GM23338 (cell line): ENCODE measurements around the gene REG1A. TPM values are rescaled to one million over a fixed set of nuclear protein-coding genes. Genes with fewer than 3 reads are reported as not detected.
A peak's percentile ranks its signal among the peaks of the same experiment; 100 is the strongest.

Source experiments
- ATAC-seq: fragments of 200-7000 bp; cut with Tn5 transposase; 3 replicates; pipeline ENCODE4 v1.9.1; 2020
- DNase-seq: peaks from one replicate; pipeline ENCODE4 v3.0.0-alpha.2; 2015; ENCODE audit warnings: low spot score
- H2AFZ ChIP-seq: fragments of 200-600 bp; sonication (generic); 2 replicates; pipeline ENCODE4 v1.8.0; 2016; ENCODE audit warnings: antibody characterized with exemption, mild to moderate bottlenecking, moderate library complexity
- H3F3A ChIP-seq: fragments of 200-600 bp; sonication (generic); replicated peaks from 2 replicates; pipeline ENCODE4 v1.8.0; 2017; ENCODE audit warnings: antibody characterized with exemption, mixed run types, low read depth
- H3K27ac ChIP-seq: fragments of 200-600 bp; sonication (generic); 2 replicates; pipeline ENCODE4 v1.6.1; 2016; ENCODE audit warnings: low read depth
- H3K27me3 ChIP-seq: fragments of 200-600 bp; sonication (generic); 2 replicates; pipeline ENCODE4 v1.8.0; 2016; ENCODE audit warnings: mild to moderate bottlenecking, mixed run types, moderate library complexity; ENCODE audit not compliant: insufficient read depth
- H3K36me3 ChIP-seq: fragments of 200-600 bp; sonication (generic); 2 replicates; pipeline ENCODE4 v1.8.0; 2016; ENCODE audit warnings: mild to moderate bottlenecking; ENCODE audit not compliant: insufficient read depth
- H3K4me1 ChIP-seq: fragments of 200-600 bp; sonication (generic); 2 replicates; pipeline ENCODE4 v1.8.0; 2016; ENCODE audit warnings: mild to moderate bottlenecking, moderate library complexity; ENCODE audit not compliant: insufficient read depth
- H3K4me2 ChIP-seq: fragments of 200-600 bp; sonication (generic); 2 replicates; pipeline ENCODE4 v1.7.1; 2017; ENCODE audit warnings: mixed run types
- H3K4me3 ChIP-seq: fragments of 200-600 bp; sonication (generic); 2 replicates; pipeline ENCODE4 v1.6.1; 2016; ENCODE audit warnings: mixed run types
- H3K79me2 ChIP-seq: fragments of 200-600 bp; sonication (generic); replicated peaks from 2 replicates; pipeline ENCODE4 v1.8.0; 2017; ENCODE audit warnings: mild to moderate bottlenecking; ENCODE audit not compliant: insufficient read depth
- H3K9me2 ChIP-seq: fragments of 200-600 bp; sonication (generic); 2 replicates; pipeline ENCODE4 v1.8.0; 2017; ENCODE audit not compliant: insufficient read depth
- H4K20me1 ChIP-seq: fragments of 200-600 bp; sonication (generic); replicated peaks from 2 replicates; pipeline ENCODE4 v1.8.0; 2017; ENCODE audit warnings: mild to moderate bottlenecking; ENCODE audit not compliant: insufficient read depth
- H3K27ac Mint-ChIP-seq: 2 replicates; pipeline ENCODE4 v1.8.0; 2020; ENCODE audit warnings: inconsistent platforms, mild to moderate bottlenecking, moderate library complexity, mixed read lengths
- H3K27me3 Mint-ChIP-seq: 3 replicates; pipeline ENCODE4 v1.8.0; 2022; ENCODE audit warnings: low read depth, mild to moderate bottlenecking, moderate library complexity, mixed read lengths, inconsistent platforms; ENCODE audit not compliant: insufficient read depth, poor library complexity
- H3K36me3 Mint-ChIP-seq: 3 replicates; pipeline ENCODE4 v1.8.0; 2021; ENCODE audit warnings: low read depth, mild to moderate bottlenecking, inconsistent platforms, moderate library complexity, mixed read lengths
- H3K4me1 Mint-ChIP-seq: 3 replicates; pipeline ENCODE4 v1.8.0; 2020; ENCODE audit warnings: mild to moderate bottlenecking, inconsistent platforms, mixed read lengths
- H3K4me3 Mint-ChIP-seq: 3 replicates; pipeline ENCODE4 v1.8.0; 2021; ENCODE audit warnings: moderate library complexity, mild to moderate bottlenecking, inconsistent platforms, mixed read lengths
- H3K9me3 Mint-ChIP-seq: 3 replicates; pipeline ENCODE4 v1.8.0; 2020; ENCODE audit warnings: moderate library complexity, mild to moderate bottlenecking, inconsistent platforms, mixed read lengths
- CREB1 ChIP-seq: fragments of 250-450 bp; sonication (Bioruptor Pico); IDR thresholded peaks from 2 replicates; pipeline ENCODE4 v1.5.0; 2020; ENCODE audit warnings: low read depth, mild to moderate bottlenecking, moderate library complexity
- CTCF ChIP-seq, 2 experiments: fragments of 200-600 bp in 1 of 2; sonication (generic) in 1 of 2; conservative IDR thresholded peaks; 2 replicates each; pipeline versions ENCODE4 v1.5.1 to v1.6.1; 2016 to 2017; ENCODE audit warnings: antibody characterized with exemption in 2 of 2, low read depth in 2 of 2, mild to moderate bottlenecking in 2 of 2, moderate library complexity in 1 of 2
- JUNB ChIP-seq: IDR thresholded peaks from one replicate; pipeline ENCODE4 v1.6.1; 2016; ENCODE audit warnings: antibody characterized with exemption; ENCODE audit not compliant: unreplicated experiment
- NANOG ChIP-seq: IDR thresholded peaks from 2 replicates; pipeline ENCODE4 v1.6.1; 2016; ENCODE audit warnings: antibody characterized with exemption, borderline replicate concordance
- POLR2AphosphoS5 ChIP-seq: IDR thresholded peaks from 2 replicates; pipeline ENCODE4 v1.6.1; 2016; ENCODE audit warnings: antibody characterized with exemption, low read depth
- REST ChIP-seq: IDR thresholded peaks from one replicate; pipeline ENCODE4 v1.6.1; 2018; ENCODE audit warnings: antibody characterized with exemption; ENCODE audit not compliant: unreplicated experiment
- STAT1 ChIP-seq: IDR thresholded peaks from one replicate; pipeline ENCODE4 v1.6.1; 2016; ENCODE audit warnings: antibody characterized with exemption; ENCODE audit not compliant: unreplicated experiment
- ZNF114 ChIP-seq: fragments of 250-450 bp; sonication (Bioruptor Pico); IDR thresholded peaks from 2 replicates; pipeline ENCODE4 v1.5.0; 2020; ENCODE audit warnings: mild to moderate bottlenecking, moderate library complexity
- polyA plus RNA-seq: library from polyadenylated mRNA; unstranded; fragments of >200 nt; fragmentation: Nextera tagmentation; extraction: Ambion mirVana; gene quantifications from 2 replicates; pipeline ENCODE4 v1.2.1, GENCODE V29; 2016
- total RNA-seq: library from RNA; depleted of rRNA; stranded (reverse); fragments of >200 nt; shearing (Covaris generic); gene quantifications from 2 replicates; pipeline ENCODE4 v1.2.3, GENCODE V29; 2014

The REG1A gene
- total and polyA plus RNA-seq, 2 experiments from 2014 or later = not detected

GRCh38 chr2:79090693-79091092 is 29.6 kb upstream of the REG1A start:
- Histone ChIP-seq H4K20me1 (no peaks in the 10 kb centered on the region), H3K9me2 (peaks cover 5% of the 10 kb centered on the region; the same call in 1 of the 2 replicates), H3K4me2 (no peak overlapping the region), H2AFZ (no peak overlapping the region), H3K27ac (no peak overlapping the region), H3K4me3 (no peak overlapping the region), H3K4me1 (no peaks in the 10 kb centered on the region), H3F3A (no peaks in the 10 kb centered on the region), H3K79me2 (no peaks in the 10 kb centered on the region), H3K36me3 (no peaks in the 10 kb centered on the region), H3K27me3 (no peaks in the 10 kb centered on the region)
- TF ChIP-seq ZNF114 (CRISPR knock-in tag) (no peak), NANOG (no peak)
- no peak for ATAC-seq
- Mint-ChIP-seq H3K27me3 (no peaks in the 10 kb centered on the region), H3K4me1 (no peaks in the 10 kb centered on the region), H3K27ac (no peak overlapping the region), H3K9me3 (peaks cover 3% of the 10 kb centered on the region; the same call in 2 of the 3 replicates), H3K36me3 (no peaks in the 10 kb centered on the region), H3K4me3 (no peak overlapping the region)
- DNase-seq = no peak

- ATAC-seq = no peak
- Histone ChIP-seq H3K4me2 (no peak overlapping the region), H3K4me1 (no peaks in the 10 kb centered on the region)
Measured at GRCh38 chr2:79097843-79098242, 22.4 kb upstream of the REG1A start.

GRCh38 chr2:79099140-79099686 is 21.1 kb upstream of the REG1A start:
- H3K36me3 ChIP-seq = no peaks in the 10 kb centered on the region
- no peak overlapping the region for H3K27ac ChIP-seq
- no peaks in the 10 kb centered on the region for H3K27me3 ChIP-seq
- no peak overlapping the region for H3K4me2 ChIP-seq
- Mint-ChIP-seq H3K9me3 (peaks cover 13% of the 10 kb centered on the region), H3K4me3 (no peak overlapping the region), H3K27me3 (peaks cover 3% of the 10 kb centered on the region), H3K27ac (no peak overlapping the region), H3K4me1 (no peaks in the 10 kb centered on the region), H3K36me3 (peaks cover 8% of the 10 kb centered on the region; the same call in 2 of the 3 replicates)
- H3K9me2 ChIP-seq = 0 out of 2 replicates have a peak, but pooled peaks cover 5% of the 10 kb centered on the region
- H2AFZ ChIP-seq = peak overlapping the region; percentile 84; the same call in 1 of the 2 replicates
- TF ChIP-seq REST = no peak
- 0 out of 4 replicates have a peak, but pooled peaks of 1 of the 2 experiments have one; percentile 5 for TF ChIP-seq CTCF (conservative IDR thresholded peaks at IDR 0.05; ENCODE audit: low read depth in 2 of 2)
- TF ChIP-seq JUNB = no peak
- TF ChIP-seq POLR2AphosphoS5 = no peak
- TF ChIP-seq STAT1 = no peak
- no peak for TF ChIP-seq ZNF114 (CRISPR knock-in tag)
- DNase-seq (no peak), ATAC-seq (no peak)
- H3K4me3 ChIP-seq = no peak overlapping the region
- H3K4me1 ChIP-seq = no peaks in the 10 kb centered on the region
- no peaks in the 10 kb centered on the region for H3K79me2 ChIP-seq
- H4K20me1 ChIP-seq = no peaks in the 10 kb centered on the region
- H3F3A ChIP-seq = no peaks in the 10 kb centered on the region

More at GRCh38 chr2:79097843-79098242, 22.4 kb upstream of the REG1A start:
- Mint-ChIP-seq H3K36me3 (peaks cover 8% of the 10 kb centered on the region; the same call in 2 of the 3 replicates), H3K4me1 (no peaks in the 10 kb centered on the region), H3K27ac (no peak overlapping the region), H3K4me3 (no peak overlapping the region), H3K9me3 (peaks cover 13% of the 10 kb centered on the region), H3K27me3 (peaks cover 3% of the 10 kb centered on the region)
- Histone ChIP-seq H3K27me3 (no peaks in the 10 kb centered on the region), H3K9me2 (0 out of 2 replicates have a peak, but pooled peaks cover 5% of the 10 kb centered on the region), H3K4me3 (no peak overlapping the region), H4K20me1 (no peaks in the 10 kb centered on the region), H3K79me2 (no peaks in the 10 kb centered on the region), H3K36me3 (no peaks in the 10 kb centered on the region), H2AFZ (no peak overlapping the region), H3F3A (no peaks in the 10 kb centered on the region), H3K27ac (no peak overlapping the region)
- DNase-seq = peak; percentile 5
- TF ChIP-seq CREB1 (CRISPR knock-in tag) (no peak), CTCF (conservative IDR thresholded peaks at IDR 0.05; ENCODE audit: low read depth in 2 of 2) (peak; percentile 35 to 53; a peak in 3 of 4 replicates)
